ENCODE data around the gene COPS2. TPM values are rescaled to one million over a fixed set of nuclear protein-coding genes. Genes with fewer than 3 reads are reported as not detected.

Gene COPS2
- polyA plus RNA-seq, 1 of the 3 experiments (the other 2 are of a cell fraction), result 21.3 TPM

DNA sequence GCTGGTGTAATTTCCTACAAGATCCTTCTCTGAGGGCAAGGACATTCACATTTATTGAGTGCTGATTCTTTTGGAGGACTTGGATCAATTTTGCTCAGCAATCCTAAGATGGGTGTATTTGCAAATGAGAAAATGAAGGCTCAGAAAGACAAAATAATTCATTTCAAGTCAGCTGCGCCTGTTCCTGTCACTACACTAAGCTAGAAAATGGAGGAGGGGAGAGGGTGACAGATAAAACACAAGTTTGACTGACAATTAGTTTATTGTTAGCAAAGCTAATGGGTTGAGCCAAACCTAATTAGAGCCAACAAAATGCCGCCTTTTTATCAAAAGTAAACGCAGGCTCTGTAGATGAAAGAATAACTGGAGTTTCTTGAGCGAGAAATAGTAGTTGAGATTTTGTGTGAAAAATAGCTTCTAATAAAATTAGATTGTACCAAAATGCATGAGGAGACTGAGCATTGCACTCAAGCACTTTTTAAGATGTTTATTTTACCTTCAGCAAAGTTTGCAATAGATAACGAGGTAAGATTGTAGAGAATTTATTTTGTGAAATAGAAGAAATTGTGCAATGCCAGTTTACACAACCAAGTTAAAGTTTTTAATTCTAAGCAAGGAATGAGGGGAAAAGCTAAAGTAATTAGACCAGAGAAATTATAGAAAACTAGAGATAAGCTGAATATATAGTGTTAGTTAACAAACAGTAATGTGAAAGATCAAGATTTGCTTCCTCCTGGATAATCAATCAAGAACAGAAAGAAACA lies 69.5 kb downstream of the COPS2 start:
- TF ChIP-seq JUND (IDR thresholded peaks at IDR 0.05), result no peak
- TF ChIP-seq, protein P1, sequence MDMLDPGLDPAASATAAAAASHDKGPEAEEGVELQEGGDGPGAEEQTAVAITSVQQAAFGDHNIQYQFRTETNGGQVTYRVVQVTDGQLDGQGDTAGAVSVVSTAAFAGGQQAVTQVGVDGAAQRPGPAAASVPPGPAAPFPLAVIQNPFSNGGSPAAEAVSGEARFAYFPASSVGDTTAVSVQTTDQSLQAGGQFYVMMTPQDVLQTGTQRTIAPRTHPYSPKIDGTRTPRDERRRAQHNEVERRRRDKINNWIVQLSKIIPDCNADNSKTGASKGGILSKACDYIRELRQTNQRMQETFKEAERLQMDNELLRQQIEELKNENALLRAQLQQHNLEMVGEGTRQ (IDR thresholded peaks at IDR 0.05; ENCODE audit: borderline replicate concordance, low read depth, low read length), result no peak
- TF ChIP-seq, protein P2, sequence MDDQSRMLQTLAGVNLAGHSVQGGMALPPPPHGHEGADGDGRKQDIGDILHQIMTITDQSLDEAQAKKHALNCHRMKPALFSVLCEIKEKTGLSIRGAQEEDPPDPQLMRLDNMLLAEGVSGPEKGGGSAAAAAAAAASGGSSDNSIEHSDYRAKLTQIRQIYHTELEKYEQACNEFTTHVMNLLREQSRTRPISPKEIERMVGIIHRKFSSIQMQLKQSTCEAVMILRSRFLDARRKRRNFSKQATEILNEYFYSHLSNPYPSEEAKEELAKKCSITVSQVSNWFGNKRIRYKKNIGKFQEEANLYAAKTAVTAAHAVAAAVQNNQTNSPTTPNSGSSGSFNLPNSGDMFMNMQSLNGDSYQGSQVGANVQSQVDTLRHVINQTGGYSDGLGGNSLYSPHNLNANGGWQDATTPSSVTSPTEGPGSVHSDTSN (IDR thresholded peaks at IDR 0.05), result no peak
- no peak for TF ChIP-seq TCF12 (IDR thresholded peaks at IDR 0.05)
- TF ChIP-seq YY1 (IDR thresholded peaks at IDR 0.05; ENCODE audit: low read depth), result no peak
- TF ChIP-seq, protein P3, sequence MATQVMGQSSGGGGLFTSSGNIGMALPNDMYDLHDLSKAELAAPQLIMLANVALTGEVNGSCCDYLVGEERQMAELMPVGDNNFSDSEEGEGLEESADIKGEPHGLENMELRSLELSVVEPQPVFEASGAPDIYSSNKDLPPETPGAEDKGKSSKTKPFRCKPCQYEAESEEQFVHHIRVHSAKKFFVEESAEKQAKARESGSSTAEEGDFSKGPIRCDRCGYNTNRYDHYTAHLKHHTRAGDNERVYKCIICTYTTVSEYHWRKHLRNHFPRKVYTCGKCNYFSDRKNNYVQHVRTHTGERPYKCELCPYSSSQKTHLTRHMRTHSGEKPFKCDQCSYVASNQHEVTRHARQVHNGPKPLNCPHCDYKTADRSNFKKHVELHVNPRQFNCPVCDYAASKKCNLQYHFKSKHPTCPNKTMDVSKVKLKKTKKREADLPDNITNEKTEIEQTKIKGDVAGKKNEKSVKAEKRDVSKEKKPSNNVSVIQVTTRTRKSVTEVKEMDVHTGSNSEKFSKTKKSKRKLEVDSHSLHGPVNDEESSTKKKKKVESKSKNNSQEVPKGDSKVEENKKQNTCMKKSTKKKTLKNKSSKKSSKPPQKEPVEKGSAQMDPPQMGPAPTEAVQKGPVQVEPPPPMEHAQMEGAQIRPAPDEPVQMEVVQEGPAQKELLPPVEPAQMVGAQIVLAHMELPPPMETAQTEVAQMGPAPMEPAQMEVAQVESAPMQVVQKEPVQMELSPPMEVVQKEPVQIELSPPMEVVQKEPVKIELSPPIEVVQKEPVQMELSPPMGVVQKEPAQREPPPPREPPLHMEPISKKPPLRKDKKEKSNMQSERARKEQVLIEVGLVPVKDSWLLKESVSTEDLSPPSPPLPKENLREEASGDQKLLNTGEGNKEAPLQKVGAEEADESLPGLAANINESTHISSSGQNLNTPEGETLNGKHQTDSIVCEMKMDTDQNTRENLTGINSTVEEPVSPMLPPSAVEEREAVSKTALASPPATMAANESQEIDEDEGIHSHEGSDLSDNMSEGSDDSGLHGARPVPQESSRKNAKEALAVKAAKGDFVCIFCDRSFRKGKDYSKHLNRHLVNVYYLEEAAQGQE (IDR thresholded peaks at IDR 0.05; ENCODE audit: low read depth, low read length), result no peak
- TF ChIP-seq, protein P4, sequence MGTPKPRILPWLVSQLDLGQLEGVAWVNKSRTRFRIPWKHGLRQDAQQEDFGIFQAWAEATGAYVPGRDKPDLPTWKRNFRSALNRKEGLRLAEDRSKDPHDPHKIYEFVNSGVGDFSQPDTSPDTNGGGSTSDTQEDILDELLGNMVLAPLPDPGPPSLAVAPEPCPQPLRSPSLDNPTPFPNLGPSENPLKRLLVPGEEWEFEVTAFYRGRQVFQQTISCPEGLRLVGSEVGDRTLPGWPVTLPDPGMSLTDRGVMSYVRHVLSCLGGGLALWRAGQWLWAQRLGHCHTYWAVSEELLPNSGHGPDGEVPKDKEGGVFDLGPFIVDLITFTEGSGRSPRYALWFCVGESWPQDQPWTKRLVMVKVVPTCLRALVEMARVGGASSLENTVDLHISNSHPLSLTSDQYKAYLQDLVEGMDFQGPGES (IDR thresholded peaks at IDR 0.05; ENCODE audit: low read depth, low read length), result no peak
- TF ChIP-seq GATA2 (CRISPR knock-in tag; IDR thresholded peaks at IDR 0.05), result no peak
- no peak for TF ChIP-seq POLR2AphosphoS5 (IDR thresholded peaks at IDR 0.05; ENCODE audit: low read depth, low read length)
- no peak for TF ChIP-seq TEAD4 (IDR thresholded peaks at IDR 0.05; ENCODE audit: borderline replicate concordance, insufficient read depth)
- no peak for TF ChIP-seq TAF1 (IDR thresholded peaks at IDR 0.05; ENCODE audit: borderline replicate concordance, low read depth, low read length)
- TF ChIP-seq, protein P5, sequence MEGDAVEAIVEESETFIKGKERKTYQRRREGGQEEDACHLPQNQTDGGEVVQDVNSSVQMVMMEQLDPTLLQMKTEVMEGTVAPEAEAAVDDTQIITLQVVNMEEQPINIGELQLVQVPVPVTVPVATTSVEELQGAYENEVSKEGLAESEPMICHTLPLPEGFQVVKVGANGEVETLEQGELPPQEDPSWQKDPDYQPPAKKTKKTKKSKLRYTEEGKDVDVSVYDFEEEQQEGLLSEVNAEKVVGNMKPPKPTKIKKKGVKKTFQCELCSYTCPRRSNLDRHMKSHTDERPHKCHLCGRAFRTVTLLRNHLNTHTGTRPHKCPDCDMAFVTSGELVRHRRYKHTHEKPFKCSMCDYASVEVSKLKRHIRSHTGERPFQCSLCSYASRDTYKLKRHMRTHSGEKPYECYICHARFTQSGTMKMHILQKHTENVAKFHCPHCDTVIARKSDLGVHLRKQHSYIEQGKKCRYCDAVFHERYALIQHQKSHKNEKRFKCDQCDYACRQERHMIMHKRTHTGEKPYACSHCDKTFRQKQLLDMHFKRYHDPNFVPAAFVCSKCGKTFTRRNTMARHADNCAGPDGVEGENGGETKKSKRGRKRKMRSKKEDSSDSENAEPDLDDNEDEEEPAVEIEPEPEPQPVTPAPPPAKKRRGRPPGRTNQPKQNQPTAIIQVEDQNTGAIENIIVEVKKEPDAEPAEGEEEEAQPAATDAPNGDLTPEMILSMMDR (IDR thresholded peaks at IDR 0.05), result no peak
- TF ChIP-seq RXRA (IDR thresholded peaks at IDR 0.05; ENCODE audit: borderline replicate concordance, low read depth), result no peak
- no peak for TF ChIP-seq FOXJ3 (CRISPR knock-in tag; IDR thresholded peaks at IDR 0.05)
- Histone ChIP-seq H3K27ac (ENCODE audit: low read depth in 2 of 2, low read length in 1 of 2) (no peak overlapping the region), H3K9me2 (no peaks in the 10 kb centered on the region), H4K20me1 (ENCODE audit: insufficient read depth) (no peaks in the 10 kb centered on the region), H3K4me3 (ENCODE audit: low read depth in 2 of 2, low read length in 1 of 2) (no peak overlapping the region), H3K9me3 (no peaks in the 10 kb centered on the region), H3K79me2 (ENCODE audit: insufficient read depth) (no peaks in the 10 kb centered on the region), H2AFZ (ENCODE audit: low read depth) (no peak overlapping the region), H3K27me3 (ENCODE audit: insufficient read depth) (no peaks in the 10 kb centered on the region), H3K36me3 (replicated peaks in 1 of 2; ENCODE audit: control insufficient read depth in 1 of 2, insufficient read depth in 2 of 2, low read length in 1 of 2) (no peaks in the 10 kb centered on the region), H3K4me1 (ENCODE audit: control insufficient read depth in 1 of 2, insufficient read depth in 2 of 2, low read depth in 1 of 2, low read length in 1 of 2) (no peaks in the 10 kb centered on the region; a peak in 2 of 4 replicates), H3K9ac (no peak overlapping the region), H3F3A (replicated peaks; ENCODE audit: insufficient read depth) (peaks cover 3% of the 10 kb centered on the region), H3K4me2 (no peak overlapping the region)
- ChIA-PET POLR2A (no interaction called here), CTCF (interaction anchor here (1.8 kb wide), 1 partner anchor 60 kb away, joined by 6 read pairs; no protein-coding TSS in a partner anchor)
- no peak for DNase-seq
- 92% methylated on average over 5 of the region's 5 CpGs for WGBS (ENCODE audit: low lambda C conversion rate)

All from SK-N-SH (cell line).